GM15510 (cell line): ENCODE data around the gene SRR.

Experiments
- POLR2A ChIP-seq: IDR thresholded peaks from 3 replicates; pipeline ENCODE4 v1.6.1; 2011; ENCODE audit warnings: borderline replicate concordance; ENCODE audit not compliant: insufficient read length; ENCODE audit errors: extremely low read depth

The SRR gene

GRCh38 chr17:2369551-2370210 is 65.9 kb downstream of the SRR start:
- no peak for TF ChIP-seq POLR2A

GRCh38 chr17:2370211-2370589 is 66.5 kb downstream of the SRR start:
- no peak for TF ChIP-seq POLR2A

- TF ChIP-seq POLR2A, result no peak
Observed at GRCh38 chr17:2371183-2372130, 67.7 kb downstream of the SRR start.

GRCh38 chr17:2372180-2372579 is 68.4 kb downstream of the SRR start:
- TF ChIP-seq POLR2A, result no peak

GRCh38 chr17:2372681-2373080 is 68.9 kb downstream of the SRR start:
- TF ChIP-seq POLR2A, result no peak

GRCh38 chr17:2373179-2373578 is 69.4 kb downstream of the SRR start:
- TF ChIP-seq POLR2A, result no peak
